GM19328 (cell line): ENCODE data around the gene TMEM244.
"Not testable (repeated sequence)": the region's sequence is repeated elsewhere in the genome, so short reads cannot be mapped to it uniquely, and the experiment has no call there.

Experiments
- ATAC-seq: cut with Tn5 transposase; IDR thresholded peaks from one replicate; pipeline ENCODE4 v1.9.1; 2021; ENCODE audit warnings: mild to moderate bottlenecking, moderate library complexity; ENCODE audit not compliant: unreplicated experiment

TMEM244 gene

GRCh38 chr6:129817821-129818220 lies 43.3 kb downstream of the TMEM244 start:
- ATAC-seq = no peak

DNA sequence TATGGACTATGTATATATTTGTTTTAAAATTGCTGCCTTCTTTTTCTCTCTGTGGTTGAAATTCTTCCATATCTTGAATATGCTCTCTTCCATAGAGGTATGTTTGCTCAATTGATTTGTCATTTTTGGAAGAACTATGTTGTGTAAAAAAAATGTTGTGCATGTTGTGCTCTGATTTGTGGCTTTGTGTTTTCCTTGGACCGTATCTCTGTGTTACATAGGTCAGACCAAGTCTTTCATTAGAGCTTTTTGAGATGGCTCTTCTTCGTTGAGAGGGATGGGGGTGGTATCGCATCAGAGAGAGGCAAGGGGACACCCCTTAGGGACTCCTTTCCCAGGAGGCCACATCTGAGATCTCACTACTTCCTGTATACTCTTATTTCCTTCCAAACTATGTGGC lies 43.8 kb downstream of the TMEM244 start:
- no peak for ATAC-seq

DNA sequence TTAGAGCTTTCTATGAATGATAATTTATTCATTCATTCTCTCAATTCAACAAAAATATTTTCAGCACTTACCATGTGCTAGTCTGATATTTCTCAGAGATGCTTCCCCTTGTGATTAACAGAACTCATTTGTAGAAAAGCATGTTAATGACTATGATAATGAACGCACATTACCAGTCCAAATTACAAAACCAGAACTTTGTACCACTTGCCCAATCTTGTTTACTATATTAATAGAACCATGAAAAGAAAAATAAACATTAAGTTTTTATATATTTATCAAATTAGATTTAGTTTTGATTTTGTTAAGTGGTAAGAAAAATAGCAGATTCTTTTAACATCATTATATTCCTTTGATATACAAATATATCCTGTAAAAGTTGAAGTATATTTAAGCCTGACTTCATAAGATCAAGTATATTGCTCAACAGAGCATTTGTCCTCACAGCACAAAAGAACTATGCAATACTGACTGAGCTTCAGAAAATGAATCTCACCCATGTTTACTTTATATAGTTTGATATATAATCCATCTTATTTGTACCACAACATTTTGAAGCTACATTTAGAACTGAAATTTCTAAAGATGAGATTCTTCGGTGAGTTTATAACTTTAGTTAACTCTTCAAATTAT lies 48.9 kb downstream of the TMEM244 start:
- ATAC-seq = no peak

DNA sequence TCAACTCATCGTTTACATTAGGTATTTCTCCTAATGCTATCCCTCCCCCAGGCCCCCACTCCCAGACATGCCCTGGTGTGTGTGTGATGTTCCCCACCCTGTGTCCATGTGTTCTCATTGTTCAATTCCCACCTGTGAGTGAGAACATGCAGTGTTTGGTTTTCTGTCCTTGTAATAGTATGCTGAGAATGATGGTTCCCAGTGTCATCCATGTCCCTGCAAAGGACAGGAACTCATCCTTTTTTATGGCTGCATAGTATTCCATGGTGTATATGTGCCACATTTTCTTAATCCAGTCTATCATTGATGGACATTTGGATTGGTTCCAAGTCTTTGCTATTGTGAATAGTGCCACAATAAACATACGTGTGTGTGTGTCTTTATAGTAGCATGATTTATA lies 54.0 kb downstream of the TMEM244 start:
- not testable (repeated sequence) for ATAC-seq

DNA sequence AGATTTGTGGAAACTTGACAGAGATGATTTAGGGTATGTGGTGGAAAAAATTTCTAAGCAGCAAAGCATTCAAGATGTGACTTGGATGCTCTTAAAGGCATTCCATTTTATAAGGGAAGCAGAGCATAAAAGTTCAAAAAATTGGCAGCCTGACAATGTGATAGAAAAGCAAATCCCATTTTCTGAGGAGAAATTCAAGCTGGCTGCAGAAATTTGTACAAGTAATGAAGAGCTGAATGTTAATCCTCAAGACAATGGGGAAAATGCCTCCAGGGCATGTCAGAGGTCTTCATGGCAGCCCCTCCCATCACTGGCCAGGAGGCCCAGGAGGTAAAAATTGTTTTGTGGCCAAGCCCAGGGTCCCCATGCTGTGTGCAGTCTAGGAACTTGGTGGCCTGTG lies 58.2 kb downstream of the TMEM244 start:
- not testable (repeated sequence) for ATAC-seq

- no peak for ATAC-seq
These were observed 59.2 kb downstream of the TMEM244 start for GRCh38 chr6:129801909-129802308.

DNA sequence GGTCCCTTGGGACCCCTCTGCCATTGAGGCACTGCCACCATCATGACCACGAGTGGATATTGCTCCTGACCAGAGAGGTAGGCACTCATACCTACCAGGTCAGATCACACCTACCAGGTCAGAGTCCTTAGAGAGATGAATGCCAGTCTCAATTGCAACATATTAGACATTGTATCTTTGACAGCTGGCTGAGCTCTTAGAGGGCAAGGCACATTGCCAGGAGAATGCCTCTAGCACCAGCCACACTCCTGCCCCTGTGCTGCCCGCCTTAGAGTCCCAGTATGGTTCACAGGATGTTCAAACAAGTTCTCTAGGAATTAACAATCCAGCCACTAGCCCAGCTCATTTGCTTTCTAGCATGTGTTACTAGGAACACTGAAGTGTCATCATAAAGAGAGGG lies 65.9 kb downstream of the TMEM244 start:
- ATAC-seq = no peak

- ATAC-seq = no peak
These were observed 67.7 kb downstream of the TMEM244 start for GRCh38 chr6:129793447-129793846.

GRCh38 chr6:129792049-129792448 lies 69.1 kb downstream of the TMEM244 start:
- no peak for ATAC-seq

DNA sequence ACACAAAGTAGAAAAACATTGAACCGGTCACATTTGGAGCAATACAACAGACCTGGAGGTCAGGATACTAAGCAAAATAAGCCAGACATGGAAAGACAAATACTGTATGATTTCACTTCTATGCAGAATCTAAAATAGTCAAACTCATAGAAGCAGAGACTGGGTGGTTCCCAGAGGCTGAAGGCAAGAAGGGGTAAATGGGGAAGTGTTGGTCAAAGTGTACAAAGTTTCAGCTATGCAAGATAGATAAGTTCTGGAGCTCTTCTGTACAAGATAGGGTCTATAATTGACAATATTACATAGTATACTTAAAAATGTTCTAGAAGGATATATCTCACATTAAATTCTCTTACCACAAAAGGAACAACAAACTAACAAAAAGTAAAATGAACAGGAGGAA lies 70.3 kb downstream of the TMEM244 start:
- no peak for ATAC-seq

- no peak for ATAC-seq
These were observed 71.1 kb downstream of the TMEM244 start for GRCh38 chr6:129789974-129790373.

- no peak for ATAC-seq
These were observed 73.3 kb downstream of the TMEM244 start for GRCh38 chr6:129787816-129788215.

GRCh38 chr6:129786548-129786947 lies 74.6 kb downstream of the TMEM244 start:
- no peak for ATAC-seq

- no peak for ATAC-seq
These were observed 75.4 kb downstream of the TMEM244 start for GRCh38 chr6:129785756-129786135.

DNA sequence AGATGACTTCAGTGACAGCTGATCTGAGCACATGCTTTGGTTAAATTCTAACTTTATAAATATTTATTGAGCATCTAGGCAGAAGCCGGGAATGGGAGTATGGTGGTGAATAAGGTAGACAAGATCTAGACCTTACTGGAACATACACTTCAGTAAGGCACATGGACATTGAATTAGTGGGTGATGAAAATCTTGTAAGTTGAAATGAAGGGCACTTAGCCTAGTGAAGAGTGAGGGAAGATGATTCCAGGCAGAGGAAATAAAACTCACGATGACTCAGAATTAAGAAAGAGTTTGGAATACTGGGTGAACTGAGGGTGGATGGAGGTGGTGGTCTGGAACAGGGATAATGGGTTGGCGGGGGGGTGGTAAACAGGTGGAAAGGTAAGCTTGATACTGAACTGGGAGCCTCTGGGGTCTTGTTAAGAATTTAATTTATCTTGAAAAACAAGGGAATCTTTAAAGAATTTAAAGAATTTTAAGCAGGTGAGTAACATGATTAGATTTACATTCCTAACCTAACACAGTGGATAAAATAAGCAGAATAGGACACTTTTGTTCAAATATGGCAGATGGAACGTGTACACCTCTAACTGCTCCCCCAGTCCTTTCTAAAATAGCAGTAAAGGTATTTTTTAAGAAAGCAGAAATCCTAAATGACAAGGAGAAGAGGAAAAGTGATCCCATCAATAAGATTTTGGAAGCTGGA lies 75.9 kb downstream of the TMEM244 start:
- no peak for ATAC-seq
